ENCODE data around the gene NUP54.

Gene NUP54

GRCh38 chr4:76148142-76148865 is at the start of gene NUP54:
Gene NUP54 (minus strand): TSS chr4:76148397. CDS start chr4:76148374, 23 bp downstream.
- Histone ChIP-seq H3K9me3 (ENCODE audit: low read length) (no peaks in the 10 kb centered on the region), H3K4me3 (ENCODE audit: low read length) (peak within 1 kb of the TSS; percentile 80), H2AFZ (ENCODE audit: low read depth, low read length) (peak within 1 kb of the TSS; percentile 84), H3K4me1 (ENCODE audit: insufficient read depth, low read length) (peaks cover 15% of the 10 kb centered on the region), H3K27me3 (ENCODE audit: insufficient read depth, low read length) (no peaks in the 10 kb centered on the region), H3K36me3 (ENCODE audit: insufficient read depth, low read length) (peaks cover 8% of the 10 kb centered on the region)

DNA sequence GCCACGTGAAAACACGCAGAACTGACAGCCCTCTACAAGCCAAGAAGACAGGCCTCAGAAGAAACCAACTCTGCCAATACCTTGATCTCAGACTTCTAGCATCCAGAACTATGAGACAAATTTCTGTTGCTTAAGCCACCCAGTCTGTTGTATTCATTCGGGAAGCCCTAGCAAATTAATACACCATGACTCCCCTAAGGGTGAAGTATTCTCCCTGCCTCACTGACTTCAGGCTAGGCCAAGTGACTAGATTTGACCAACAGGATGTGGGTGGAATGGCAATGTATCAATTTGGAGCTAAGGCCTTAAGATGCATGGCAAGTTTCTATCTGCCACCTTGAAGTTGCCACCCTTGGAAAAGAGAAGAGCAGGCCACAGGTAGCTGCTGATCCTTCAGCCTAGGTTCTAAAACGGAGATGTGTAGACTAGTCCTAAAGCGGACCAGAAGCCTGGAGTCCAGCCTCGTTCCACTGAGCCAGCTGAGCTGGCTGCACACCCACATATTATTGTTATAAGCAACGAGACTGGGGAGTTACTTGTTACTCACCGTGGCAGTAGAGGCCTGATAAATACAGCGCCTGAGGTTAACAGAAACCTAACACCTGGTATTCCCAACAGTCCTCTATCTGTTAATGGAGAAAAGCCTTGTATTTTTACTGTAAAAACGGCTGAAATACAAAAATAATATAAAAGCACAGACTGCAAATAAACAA is 49.0 kb upstream of the NUP54 start:
- no peak overlapping the region for H2AFZ ChIP-seq (ENCODE audit: low read depth, low read length)
- peaks cover 2% of the 10 kb centered on the region for H3K9me3 ChIP-seq (ENCODE audit: low read length)
- no peak overlapping the region for H3K4me3 ChIP-seq (ENCODE audit: low read length)
- H3K36me3 ChIP-seq (ENCODE audit: insufficient read depth, low read length) = peaks cover 37% of the 10 kb centered on the region
- peaks cover 19% of the 10 kb centered on the region for H3K4me1 ChIP-seq (ENCODE audit: insufficient read depth, low read length)
- no peaks in the 10 kb centered on the region for H3K27me3 ChIP-seq (ENCODE audit: insufficient read depth, low read length)

GRCh38 chr4:76196376-76196775 is 48.2 kb upstream of the NUP54 start:
- Histone ChIP-seq H3K9me3 (ENCODE audit: low read length) (peaks cover 5% of the 10 kb centered on the region), H3K4me1 (ENCODE audit: insufficient read depth, low read length) (peaks cover 19% of the 10 kb centered on the region), H3K27me3 (ENCODE audit: insufficient read depth, low read length) (no peaks in the 10 kb centered on the region), H3K4me3 (ENCODE audit: low read length) (no peak overlapping the region), H2AFZ (ENCODE audit: low read depth, low read length) (no peak overlapping the region), H3K36me3 (ENCODE audit: insufficient read depth, low read length) (peaks cover 40% of the 10 kb centered on the region)

DNA sequence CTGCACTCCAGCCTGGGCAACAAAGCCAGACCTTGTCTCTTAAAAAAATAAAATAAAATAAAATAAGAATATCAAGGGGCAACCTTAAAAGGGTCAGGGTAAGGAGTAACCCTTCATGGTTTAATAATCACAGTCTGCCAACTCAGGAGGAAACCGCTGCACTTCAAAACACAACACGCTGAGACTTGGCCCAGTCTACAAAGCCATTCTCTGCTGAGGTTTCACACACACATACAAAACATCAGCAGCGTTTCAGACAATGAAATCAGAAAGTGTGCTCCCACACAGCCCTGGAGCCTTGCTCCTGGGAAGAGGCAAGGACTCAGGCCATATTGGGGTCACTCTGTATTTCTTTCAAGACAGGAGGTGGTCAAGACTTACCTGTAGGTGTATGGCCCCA is 47.1 kb upstream of the NUP54 start:
- Histone ChIP-seq H3K9me3 (ENCODE audit: low read length) (peaks cover 5% of the 10 kb centered on the region), H3K4me3 (ENCODE audit: low read length) (no peak overlapping the region), H2AFZ (ENCODE audit: low read depth, low read length) (no peak overlapping the region), H3K27me3 (ENCODE audit: insufficient read depth, low read length) (no peaks in the 10 kb centered on the region), H3K36me3 (ENCODE audit: insufficient read depth, low read length) (peaks cover 50% of the 10 kb centered on the region), H3K4me1 (ENCODE audit: insufficient read depth, low read length) (peaks cover 19% of the 10 kb centered on the region)

GRCh38 chr4:76194325-76194724 is 46.1 kb upstream of the NUP54 start:
- Histone ChIP-seq H3K36me3 (ENCODE audit: insufficient read depth, low read length) (peaks cover 58% of the 10 kb centered on the region), H3K27me3 (ENCODE audit: insufficient read depth, low read length) (no peaks in the 10 kb centered on the region), H3K4me1 (ENCODE audit: insufficient read depth, low read length) (peaks cover 19% of the 10 kb centered on the region), H3K9me3 (ENCODE audit: low read length) (peaks cover 5% of the 10 kb centered on the region), H2AFZ (ENCODE audit: low read depth, low read length) (no peak overlapping the region), H3K4me3 (ENCODE audit: low read length) (no peak overlapping the region)

GRCh38 chr4:76192236-76192635 is 44.0 kb upstream of the NUP54 start:
- Histone ChIP-seq H2AFZ (ENCODE audit: low read depth, low read length) (no peak overlapping the region), H3K4me1 (ENCODE audit: insufficient read depth, low read length) (peaks cover 5% of the 10 kb centered on the region), H3K9me3 (ENCODE audit: low read length) (peaks cover 5% of the 10 kb centered on the region), H3K4me3 (ENCODE audit: low read length) (no peak overlapping the region), H3K27me3 (ENCODE audit: insufficient read depth, low read length) (no peaks in the 10 kb centered on the region), H3K36me3 (ENCODE audit: insufficient read depth, low read length) (peaks cover 62% of the 10 kb centered on the region)

- Histone ChIP-seq H3K36me3 (ENCODE audit: insufficient read depth, low read length) (peaks cover 50% of the 10 kb centered on the region), H3K9me3 (ENCODE audit: low read length) (peaks cover 5% of the 10 kb centered on the region), H3K4me1 (ENCODE audit: insufficient read depth, low read length) (peaks cover 5% of the 10 kb centered on the region), H3K27me3 (ENCODE audit: insufficient read depth, low read length) (no peaks in the 10 kb centered on the region), H2AFZ (ENCODE audit: low read depth, low read length) (no peak overlapping the region), H3K4me3 (ENCODE audit: low read length) (no peak overlapping the region)
These were observed 40.4 kb upstream of the NUP54 start for GRCh38 chr4:76188557-76188956.

GRCh38 chr4:76188149-76188548 is 40.0 kb upstream of the NUP54 start:
- peaks cover 5% of the 10 kb centered on the region for H3K9me3 ChIP-seq (ENCODE audit: low read length)
- H2AFZ ChIP-seq (ENCODE audit: low read depth, low read length) = no peak overlapping the region
- H3K27me3 ChIP-seq (ENCODE audit: insufficient read depth, low read length) = no peaks in the 10 kb centered on the region
- no peak overlapping the region for H3K4me3 ChIP-seq (ENCODE audit: low read length)
- peaks cover 5% of the 10 kb centered on the region for H3K4me1 ChIP-seq (ENCODE audit: insufficient read depth, low read length)
- peaks cover 46% of the 10 kb centered on the region for H3K36me3 ChIP-seq (ENCODE audit: insufficient read depth, low read length)

DNA sequence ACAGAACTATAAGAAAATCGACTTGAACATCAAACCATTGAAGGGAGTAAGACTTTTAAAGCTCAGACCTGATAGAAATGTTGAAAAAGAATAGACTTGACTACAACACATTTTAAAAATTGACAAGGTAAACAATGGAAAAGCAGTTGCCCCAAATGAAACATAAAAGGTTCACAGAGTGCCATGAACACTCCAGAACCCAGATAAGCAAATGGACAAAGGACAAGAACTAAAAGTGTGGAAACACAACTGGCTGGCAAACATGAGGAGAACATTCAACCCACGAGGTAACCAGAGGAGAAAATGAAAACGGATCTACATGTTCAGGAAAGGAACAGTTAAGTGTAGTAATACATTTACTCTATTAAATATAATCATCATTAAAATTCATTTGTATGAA is 39.0 kb upstream of the NUP54 start:
- peaks cover 36% of the 10 kb centered on the region for H3K36me3 ChIP-seq (ENCODE audit: insufficient read depth, low read length)
- peaks cover 2% of the 10 kb centered on the region for H3K9me3 ChIP-seq (ENCODE audit: low read length)
- no peak overlapping the region for H2AFZ ChIP-seq (ENCODE audit: low read depth, low read length)
- no peak overlapping the region for H3K4me3 ChIP-seq (ENCODE audit: low read length)
- peaks cover 5% of the 10 kb centered on the region for H3K4me1 ChIP-seq (ENCODE audit: insufficient read depth, low read length)
- H3K27me3 ChIP-seq (ENCODE audit: insufficient read depth, low read length) = no peaks in the 10 kb centered on the region

DNA sequence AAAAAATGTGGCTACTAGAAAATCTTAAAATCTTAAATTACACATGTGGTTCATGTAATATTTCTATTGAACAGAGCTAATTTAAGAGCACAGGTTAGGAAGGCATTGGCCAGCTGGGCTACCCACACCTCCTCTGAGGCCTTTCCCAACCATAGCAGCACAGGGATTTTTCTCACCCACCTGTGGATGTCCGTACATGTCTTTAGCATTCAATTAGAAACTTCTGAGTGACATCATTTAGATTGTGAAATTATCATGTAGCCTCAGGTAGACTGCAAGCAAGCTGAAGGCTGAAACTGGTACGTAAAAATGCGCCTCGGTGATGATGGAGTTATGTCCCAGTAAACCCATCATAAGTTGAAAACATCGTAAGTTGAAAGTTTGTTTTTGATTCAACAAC is 34.3 kb upstream of the NUP54 start:
- Histone ChIP-seq H3K36me3 (ENCODE audit: insufficient read depth, low read length) (peaks cover 27% of the 10 kb centered on the region), H3K9me3 (ENCODE audit: low read length) (no peaks in the 10 kb centered on the region), H2AFZ (ENCODE audit: low read depth, low read length) (no peak overlapping the region), H3K4me1 (ENCODE audit: insufficient read depth, low read length) (no peaks in the 10 kb centered on the region), H3K4me3 (ENCODE audit: low read length) (no peak overlapping the region), H3K27me3 (ENCODE audit: insufficient read depth, low read length) (no peaks in the 10 kb centered on the region)

- H3K9me3 ChIP-seq (ENCODE audit: low read length) = no peaks in the 10 kb centered on the region
- no peak overlapping the region for H3K4me3 ChIP-seq (ENCODE audit: low read length)
- H3K36me3 ChIP-seq (ENCODE audit: insufficient read depth, low read length) = peaks cover 39% of the 10 kb centered on the region
- H2AFZ ChIP-seq (ENCODE audit: low read depth, low read length) = no peak overlapping the region
- H3K27me3 ChIP-seq (ENCODE audit: insufficient read depth, low read length) = no peaks in the 10 kb centered on the region
- H3K4me1 ChIP-seq (ENCODE audit: insufficient read depth, low read length) = no peaks in the 10 kb centered on the region
These were observed 31.5 kb upstream of the NUP54 start for GRCh38 chr4:76179398-76180318.

GRCh38 chr4:76178296-76178695 is 30.1 kb upstream of the NUP54 start:
- H3K36me3 ChIP-seq (ENCODE audit: insufficient read depth, low read length) = peaks cover 51% of the 10 kb centered on the region
- no peak overlapping the region for H2AFZ ChIP-seq (ENCODE audit: low read depth, low read length)
- H3K9me3 ChIP-seq (ENCODE audit: low read length) = no peaks in the 10 kb centered on the region
- no peaks in the 10 kb centered on the region for H3K4me1 ChIP-seq (ENCODE audit: insufficient read depth, low read length)
- no peak overlapping the region for H3K4me3 ChIP-seq (ENCODE audit: low read length)
- H3K27me3 ChIP-seq (ENCODE audit: insufficient read depth, low read length) = no peaks in the 10 kb centered on the region

DNA sequence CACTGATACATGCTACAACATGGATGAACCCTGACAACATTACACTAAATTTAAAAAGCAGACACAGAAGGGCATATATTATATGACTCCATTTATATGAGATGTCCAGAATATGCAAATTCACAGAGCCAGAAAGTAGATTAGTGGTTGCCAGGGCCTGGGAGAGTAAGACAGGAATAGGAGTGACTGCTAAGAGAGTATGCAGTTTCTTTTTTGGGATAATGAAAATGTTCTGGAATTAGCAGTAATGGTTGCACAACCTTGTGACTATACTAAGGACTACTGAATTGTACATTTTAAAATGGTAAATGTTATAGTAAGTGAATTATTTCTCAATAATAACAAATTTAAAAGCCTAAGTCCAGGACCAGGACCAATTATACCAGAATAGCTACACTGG is 29.5 kb upstream of the NUP54 start:
- H3K36me3 ChIP-seq (ENCODE audit: insufficient read depth, low read length) = peaks cover 57% of the 10 kb centered on the region
- no peak overlapping the region for H2AFZ ChIP-seq (ENCODE audit: low read depth, low read length)
- no peaks in the 10 kb centered on the region for H3K27me3 ChIP-seq (ENCODE audit: insufficient read depth, low read length)
- H3K9me3 ChIP-seq (ENCODE audit: low read length) = no peaks in the 10 kb centered on the region
- H3K4me3 ChIP-seq (ENCODE audit: low read length) = no peak overlapping the region
- no peaks in the 10 kb centered on the region for H3K4me1 ChIP-seq (ENCODE audit: insufficient read depth, low read length)

Data from neuron (in vitro differentiated cells).